GM21528 (cell line): Measurements from ENCODE around the gene CTAGE9.

ENCODE experiments used
- ATAC-seq: cut with Tn5 transposase; IDR thresholded peaks from one replicate; pipeline ENCODE4 v1.9.1; 2021; ENCODE audit warnings: mild to moderate bottlenecking, moderate library complexity; ENCODE audit not compliant: unreplicated experiment, low FRiP score

CTAGE9 gene

GRCh38 chr6:131680868-131681267, 29.9 kb downstream of the CTAGE9 start:
- no peak for ATAC-seq

GRCh38 chr6:131678442-131678841, 32.4 kb downstream of the CTAGE9 start:
- ATAC-seq, result no peak

GRCh38 chr6:131673184-131673583, 37.6 kb downstream of the CTAGE9 start:
- ATAC-seq, result no peak

GRCh38 chr6:131669891-131670290, 40.9 kb downstream of the CTAGE9 start:
- ATAC-seq, result no peak

- no peak for ATAC-seq
Measured at GRCh38 chr6:131663578-131664165, 47.1 kb downstream of the CTAGE9 start.

GRCh38 chr6:131660195-131660594, 50.6 kb downstream of the CTAGE9 start:
- ATAC-seq, result no peak
